ENCODE data around the gene SDC3.

SDC3 gene

DNA sequence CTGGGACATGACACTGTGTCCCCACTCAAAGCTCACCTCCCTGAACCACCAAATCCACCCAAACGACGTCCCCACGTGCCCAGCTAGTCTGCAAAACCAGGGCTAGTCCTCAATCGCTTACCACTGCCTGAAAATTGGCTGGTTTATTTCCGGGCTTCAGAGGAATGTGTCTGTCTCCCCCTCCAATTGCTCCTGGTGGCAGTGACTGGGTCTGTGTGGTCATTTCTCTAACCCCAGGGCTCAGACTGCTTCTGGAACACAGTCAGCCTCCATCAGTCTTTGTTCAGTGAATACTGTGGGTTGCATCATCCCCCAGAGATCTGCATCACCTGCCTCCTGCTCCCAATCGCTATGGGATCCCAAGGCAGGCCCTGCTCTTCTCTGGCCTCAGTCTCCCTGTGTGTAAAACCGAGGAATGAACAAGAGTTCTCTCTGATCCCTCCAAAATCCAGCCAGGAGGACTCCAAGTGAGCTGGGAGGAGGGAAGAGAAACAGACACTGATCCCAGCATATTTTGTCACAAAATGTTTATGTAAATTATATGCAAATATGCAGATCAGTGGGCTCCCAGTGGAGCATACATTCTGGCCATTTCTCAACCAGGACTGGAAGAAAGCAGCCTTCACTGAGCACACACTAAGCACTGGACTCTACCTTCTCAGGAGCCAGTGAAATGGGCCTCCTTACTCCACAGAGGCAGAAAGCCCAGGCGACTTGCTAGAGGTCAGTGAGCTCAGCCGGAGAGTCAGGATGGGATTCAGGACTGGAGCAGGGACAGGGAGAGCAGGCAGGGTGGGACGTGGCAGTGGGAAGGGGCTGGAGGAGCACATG lies 20.9 kb downstream of the SDC3 start:
- DNase-seq, result no peak

GRCh38 chr1:30886710-30887428 lies 21.7 kb downstream of the SDC3 start:
- DNase-seq, result no peak

- no peak for DNase-seq
Observed at GRCh38 chr1:30885570-30886522, 22.7 kb downstream of the SDC3 start.

- no peak for DNase-seq
Observed at GRCh38 chr1:30884723-30885122, 23.8 kb downstream of the SDC3 start.

DNA sequence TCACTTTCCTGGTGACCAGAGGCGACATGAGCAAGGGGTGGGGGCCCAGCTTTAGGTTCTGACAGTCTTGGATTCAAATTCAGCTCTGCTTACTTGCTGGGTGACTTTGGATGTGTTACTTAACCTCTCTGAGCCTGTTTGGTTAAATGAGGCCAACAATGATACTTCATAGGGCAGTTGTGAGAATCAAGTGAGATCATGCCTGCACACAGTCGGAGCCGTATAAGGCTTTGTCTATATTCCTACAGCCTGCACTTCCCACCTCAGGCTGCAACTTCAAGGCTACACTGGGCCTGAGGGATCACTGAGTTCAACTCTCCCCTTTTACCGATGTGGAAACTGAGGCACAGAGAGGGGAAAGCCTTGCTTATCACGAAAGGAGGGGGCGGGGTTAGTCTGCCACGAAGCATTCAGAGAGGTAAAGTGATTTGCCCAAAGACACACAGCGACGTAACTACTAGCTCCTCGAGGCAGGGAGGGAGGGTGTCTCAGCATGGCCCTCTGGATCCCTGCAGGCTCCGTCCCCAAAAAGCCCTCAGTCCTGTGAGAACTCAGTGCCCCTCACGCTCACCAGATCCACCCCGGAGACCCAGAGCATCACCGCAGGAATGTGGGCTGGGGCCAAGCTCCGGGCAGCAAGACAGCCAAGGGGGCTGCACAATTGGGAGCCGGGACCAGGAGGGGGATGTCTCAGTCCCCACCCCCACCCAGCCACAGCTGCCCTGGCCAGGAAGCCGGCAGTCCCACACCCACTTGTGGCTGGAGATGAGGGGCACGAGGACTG lies 25.0 kb downstream of the SDC3 start:
- no peak for DNase-seq

DNA sequence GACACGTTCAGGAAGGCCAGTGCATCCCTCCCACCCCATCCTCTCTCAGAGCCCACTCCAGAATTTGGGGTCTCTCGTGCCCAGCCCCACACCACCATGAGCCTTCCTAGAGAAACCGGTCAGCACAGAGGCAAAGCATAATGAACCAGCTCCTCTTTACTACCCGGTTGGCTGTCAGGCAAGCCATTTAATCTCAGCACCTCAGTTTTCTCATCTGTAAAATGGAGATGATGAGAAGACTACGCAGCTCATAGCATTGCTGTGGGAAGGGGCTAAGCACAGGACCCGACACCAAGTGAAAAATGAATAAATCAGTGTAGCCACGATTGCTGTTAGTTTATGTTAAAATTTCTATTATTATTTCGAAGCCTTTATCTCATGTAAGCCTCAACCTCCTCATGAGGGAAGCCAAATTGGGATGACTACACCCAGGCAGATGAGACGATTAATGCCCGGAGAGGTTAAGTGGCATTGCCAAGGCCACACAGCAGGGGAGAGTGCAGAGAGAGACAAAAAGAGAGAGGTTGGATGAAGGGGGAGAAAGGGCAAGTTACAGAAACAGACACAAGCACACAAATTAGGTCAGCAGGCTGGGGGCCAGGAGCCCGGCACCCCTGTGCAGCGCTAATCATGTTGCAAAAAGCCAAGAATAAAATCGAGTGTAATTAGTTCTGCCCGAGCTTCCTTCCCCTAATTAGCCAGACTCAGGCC lies 25.7 kb downstream of the SDC3 start:
- DNase-seq, result no peak

DNA sequence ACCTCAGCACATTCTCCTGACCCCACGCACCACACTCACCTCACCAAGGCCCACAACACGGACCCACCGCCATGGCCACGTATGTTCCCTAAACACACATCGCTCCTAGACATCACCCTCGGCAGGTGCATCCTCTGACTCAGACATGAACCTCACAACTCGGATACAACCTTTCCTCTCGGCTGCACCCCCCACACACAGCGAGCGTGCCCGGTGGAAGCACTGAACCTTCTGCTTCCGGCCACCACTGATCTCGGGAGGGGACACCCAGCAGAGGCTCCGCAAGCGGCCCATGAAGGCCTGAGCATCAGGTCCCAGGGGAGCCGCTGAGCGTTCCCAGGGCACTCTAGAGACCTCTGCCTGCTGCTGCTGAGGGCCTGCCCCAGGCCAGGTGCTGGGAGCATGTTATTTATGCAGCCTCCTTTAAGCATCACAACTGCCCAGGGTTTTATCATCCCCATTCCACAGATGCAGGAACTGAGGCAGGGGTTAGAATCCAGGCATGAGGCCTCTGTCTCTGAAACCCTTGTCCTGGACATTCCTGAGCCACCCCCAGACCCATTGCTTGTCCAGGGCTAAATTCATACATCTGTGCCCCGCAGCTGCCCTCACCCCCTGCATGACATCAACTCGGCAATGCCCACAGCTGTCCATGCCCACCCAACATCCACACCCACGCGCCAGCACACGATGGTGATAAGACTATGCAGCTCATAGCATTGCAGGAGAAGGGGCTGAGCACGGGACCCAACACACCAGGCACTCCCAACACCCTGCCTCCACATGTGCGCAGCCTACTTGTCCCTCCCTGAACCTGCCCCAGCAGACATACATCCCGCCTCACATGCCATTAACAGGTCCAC lies 27.0 kb downstream of the SDC3 start:
- no peak for DNase-seq

DNA sequence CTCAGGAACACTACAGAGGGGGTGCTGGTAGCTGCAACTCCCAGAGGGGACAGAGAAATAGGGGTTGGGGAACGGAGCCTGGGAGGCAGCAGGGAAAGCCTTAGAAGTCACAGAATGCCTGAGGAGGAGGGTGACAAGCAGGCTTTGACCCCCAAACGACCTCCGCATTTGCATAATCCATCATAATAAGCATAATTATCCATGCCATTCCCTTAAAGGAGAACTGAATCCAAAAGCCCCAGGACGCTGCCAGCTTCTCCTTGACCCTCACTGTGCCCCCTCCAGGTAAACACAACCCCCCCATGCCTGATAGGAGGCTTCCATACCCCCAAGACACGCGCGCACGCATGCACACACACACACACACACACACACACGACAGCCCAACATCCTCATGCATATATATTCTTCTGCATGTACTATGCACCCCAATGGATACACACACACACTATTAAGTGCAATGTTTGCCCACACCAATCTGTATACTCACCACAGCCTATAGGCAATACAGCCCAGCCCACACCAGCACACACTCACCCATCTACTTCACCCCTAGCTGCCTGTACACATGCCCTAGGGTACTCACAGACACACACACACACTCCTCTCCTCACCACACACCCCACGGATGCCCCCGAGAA lies 27.8 kb downstream of the SDC3 start:
- DNase-seq, result no peak

DNA sequence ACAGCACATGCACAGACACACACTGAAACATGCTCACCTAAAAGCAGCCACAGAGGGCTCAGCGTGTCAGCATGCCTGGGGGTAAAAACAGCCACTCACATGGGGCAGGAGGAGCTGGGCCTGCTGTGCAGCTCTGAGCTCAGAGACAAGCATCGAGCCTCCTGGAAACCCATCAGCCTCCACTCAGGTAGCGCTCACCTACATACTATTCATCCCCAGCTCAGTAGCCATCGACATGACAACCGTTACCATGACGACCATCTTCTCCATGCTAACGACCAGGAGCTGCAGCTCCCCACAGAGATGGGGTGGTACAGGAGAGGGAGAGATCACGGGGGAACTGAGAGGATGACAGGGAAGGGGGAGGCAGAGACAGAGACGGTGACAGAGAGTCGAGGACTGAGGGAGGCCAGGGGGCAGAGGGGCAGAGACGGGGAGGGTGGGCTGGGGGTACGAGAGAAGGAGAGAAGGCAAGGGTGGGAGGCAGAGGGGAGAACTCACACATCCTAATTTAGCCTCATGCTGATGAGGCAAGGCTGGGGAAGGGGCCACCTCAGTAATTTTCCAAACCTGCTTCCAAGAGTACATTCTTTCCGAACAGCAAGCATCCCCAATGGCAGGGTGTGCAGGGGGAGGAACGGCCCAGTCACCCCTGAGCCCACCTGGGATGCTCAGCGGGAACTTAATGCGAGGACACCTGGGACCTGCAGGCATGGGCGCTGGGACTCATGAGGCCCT lies 28.4 kb downstream of the SDC3 start:
- no peak for DNase-seq

DNA sequence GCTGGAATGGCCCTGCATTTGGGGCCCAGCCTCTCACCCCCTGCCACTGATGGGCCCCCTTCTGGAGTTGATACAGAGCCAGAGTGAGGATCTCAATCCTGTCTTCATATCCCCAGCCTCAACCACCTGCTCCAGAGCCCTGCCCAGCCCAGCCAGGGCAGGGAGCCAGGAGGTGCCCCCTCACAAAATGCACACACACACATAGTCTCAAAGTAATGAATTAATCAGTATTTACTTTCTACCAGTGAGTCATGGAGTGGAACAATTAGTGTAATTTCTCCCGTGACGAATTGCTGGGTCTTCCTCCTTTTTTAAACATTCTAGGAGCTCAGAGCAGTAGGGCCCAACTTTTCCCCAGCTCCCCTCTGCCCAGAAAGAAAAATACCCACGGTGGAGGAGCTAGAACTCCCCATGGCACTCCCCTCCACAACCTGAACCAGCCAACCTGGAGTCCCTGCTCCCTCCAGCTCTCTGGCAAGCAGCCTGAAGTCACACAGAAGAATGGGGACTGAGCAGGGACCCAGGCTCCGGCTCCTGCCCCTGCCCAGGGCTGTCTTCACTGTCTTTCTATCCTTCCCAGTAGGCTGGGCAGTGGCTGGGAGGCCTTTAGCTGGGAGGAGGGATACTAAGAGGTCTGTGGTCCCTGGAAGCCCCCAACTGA lies 29.3 kb downstream of the SDC3 start:
- no peak for DNase-seq

DNA sequence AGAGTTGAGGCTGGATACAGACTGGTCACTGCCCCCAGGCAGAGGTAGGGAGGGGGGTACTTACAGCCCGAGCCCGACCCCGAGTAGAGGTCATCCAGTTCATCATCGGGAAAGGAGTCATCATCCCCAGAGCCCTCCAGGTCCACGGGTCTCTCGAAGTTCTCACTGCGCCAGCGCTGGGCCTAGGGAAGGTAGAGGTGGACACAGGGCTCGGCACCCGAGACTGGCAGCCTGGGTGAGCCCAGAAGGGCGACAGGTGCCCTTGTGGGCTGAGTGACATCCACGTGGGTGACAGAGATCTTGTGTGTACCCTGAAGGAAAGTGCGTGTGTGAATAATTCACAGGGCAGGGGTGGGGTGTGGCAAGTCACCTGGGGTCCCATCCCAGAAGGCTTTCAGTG lies 30.0 kb downstream of the SDC3 start:
- DNase-seq, result no peak

DNA sequence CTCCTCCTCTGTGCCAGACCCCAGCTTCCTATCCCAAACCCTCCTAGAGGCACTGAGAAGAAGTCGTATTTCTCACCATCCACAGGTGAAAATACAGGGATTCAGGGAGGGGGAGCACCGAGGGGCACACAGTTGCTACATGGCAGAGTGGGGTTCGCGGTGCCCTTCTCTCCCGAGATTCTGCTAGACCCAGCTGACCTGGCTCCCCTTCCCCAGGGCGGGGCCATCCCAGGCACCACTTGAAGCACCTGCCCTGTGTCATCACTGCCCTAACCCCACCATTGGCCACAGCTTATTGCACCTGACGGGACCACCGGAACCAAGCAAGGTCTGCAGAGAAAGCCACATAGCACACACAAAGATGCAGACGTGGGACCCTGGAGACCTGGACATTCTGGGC lies 30.5 kb downstream of the SDC3 start:
- no peak for DNase-seq

DNA sequence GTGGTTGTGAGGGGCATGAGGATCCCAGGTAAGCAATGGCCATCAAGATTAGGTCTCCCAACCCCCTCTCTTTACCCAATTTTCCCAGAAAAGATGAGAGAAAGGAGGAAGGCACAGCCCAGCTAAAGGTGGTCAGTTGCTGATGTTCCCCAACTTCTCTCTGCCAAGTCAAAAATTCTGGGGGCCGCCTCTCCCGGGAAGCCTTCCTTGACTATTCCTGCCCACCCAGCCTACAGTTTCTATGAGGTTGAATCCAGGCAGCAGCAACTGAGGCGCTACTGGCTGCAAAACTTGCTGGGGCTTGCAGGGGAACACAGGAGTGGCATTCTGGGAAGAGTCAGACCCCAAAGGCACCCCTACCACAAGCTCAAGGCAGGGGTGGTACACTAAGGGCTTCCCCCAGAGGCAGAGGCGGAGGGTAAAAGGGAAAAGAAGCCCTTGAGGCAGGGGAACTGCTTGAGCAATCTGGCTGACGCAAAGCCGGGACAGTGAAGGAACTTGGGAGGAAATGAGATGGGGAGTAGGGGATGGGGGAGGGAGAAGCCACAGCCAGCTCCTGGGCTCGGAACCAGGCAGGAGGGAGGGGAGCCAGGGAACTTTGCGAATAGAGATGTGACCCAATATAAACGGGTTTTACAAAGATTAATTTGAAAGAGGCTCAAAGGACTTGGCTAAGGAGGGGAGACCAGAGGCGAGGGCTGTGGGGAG lies 31.2 kb downstream of the SDC3 start:
- DNase-seq, result no peak

GRCh38 chr1:30876451-30877204 lies 31.9 kb downstream of the SDC3 start:
- DNase-seq, result no peak

- DNase-seq, result no peak
Observed at GRCh38 chr1:30875916-30876315, 32.6 kb downstream of the SDC3 start.

GRCh38 chr1:30875197-30875596 lies 33.4 kb downstream of the SDC3 start:
- DNase-seq, result no peak

- DNase-seq, result no peak
Observed at GRCh38 chr1:30874176-30874575, 34.4 kb downstream of the SDC3 start.

- DNase-seq, result no peak
Observed at GRCh38 chr1:30872948-30873263, 35.7 kb downstream of the SDC3 start.
